NCI-H2227 (cell line): ENCODE measurements around the gene SLC25A11.

Experiments used
- DNase-seq: peaks from one replicate; lab custom pipeline; 2025; ENCODE audit not compliant: unreplicated experiment; lab: John Stamatoyannopoulos, UW

SLC25A11 gene, protein sequence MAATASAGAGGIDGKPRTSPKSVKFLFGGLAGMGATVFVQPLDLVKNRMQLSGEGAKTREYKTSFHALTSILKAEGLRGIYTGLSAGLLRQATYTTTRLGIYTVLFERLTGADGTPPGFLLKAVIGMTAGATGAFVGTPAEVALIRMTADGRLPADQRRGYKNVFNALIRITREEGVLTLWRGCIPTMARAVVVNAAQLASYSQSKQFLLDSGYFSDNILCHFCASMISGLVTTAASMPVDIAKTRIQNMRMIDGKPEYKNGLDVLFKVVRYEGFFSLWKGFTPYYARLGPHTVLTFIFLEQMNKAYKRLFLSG

DNA sequence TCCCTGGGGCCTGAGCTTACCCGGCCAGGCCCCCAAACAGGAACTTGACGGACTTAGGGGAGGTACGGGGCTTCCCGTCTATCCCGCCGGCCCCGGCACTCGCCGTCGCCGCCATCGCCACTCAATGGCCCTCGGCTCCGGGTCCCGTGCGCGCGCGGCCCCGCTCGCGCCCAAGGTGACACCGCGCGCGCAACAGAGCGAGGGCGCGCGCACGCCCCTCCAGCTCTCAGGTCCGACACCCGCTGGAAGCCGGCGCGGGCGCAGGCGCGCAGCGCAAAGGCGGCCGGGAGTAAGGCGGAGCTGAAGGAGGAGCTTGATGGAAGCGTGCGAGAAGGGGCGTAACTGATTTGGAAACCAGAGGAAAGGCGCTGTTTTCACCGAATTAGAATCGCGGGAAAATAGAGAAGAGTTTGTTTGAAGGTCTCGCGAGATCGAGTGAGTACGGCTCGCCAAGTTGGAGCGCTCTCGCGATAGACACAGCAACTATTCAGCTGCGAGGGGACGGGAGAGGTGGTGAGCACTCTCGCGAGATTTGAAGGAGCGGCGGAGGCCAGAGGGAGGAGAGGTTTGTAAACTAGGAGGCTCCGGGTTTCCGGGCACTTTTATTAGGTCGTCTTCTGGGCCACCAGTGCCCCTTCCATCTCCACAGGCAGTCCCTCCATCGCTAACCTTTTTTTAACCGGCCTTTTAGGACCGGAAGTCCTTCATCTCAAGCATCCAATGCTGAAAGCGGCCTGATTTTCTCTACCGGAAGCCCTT, at the start of gene SLC25A11, which contains the start of gene RNF167:
Gene SLC25A11, minus strand, starts transcription at position 251 of the 759 bp plus-strand sequence. Its CDS starts 136 bp downstream, at position 115.
Gene RNF167, plus strand, starts transcription at position 473 of the 759 bp plus-strand sequence. CDS start 642 bp downstream, outside the sequence.
- DNase-seq, result peak; percentile 96

DNA sequence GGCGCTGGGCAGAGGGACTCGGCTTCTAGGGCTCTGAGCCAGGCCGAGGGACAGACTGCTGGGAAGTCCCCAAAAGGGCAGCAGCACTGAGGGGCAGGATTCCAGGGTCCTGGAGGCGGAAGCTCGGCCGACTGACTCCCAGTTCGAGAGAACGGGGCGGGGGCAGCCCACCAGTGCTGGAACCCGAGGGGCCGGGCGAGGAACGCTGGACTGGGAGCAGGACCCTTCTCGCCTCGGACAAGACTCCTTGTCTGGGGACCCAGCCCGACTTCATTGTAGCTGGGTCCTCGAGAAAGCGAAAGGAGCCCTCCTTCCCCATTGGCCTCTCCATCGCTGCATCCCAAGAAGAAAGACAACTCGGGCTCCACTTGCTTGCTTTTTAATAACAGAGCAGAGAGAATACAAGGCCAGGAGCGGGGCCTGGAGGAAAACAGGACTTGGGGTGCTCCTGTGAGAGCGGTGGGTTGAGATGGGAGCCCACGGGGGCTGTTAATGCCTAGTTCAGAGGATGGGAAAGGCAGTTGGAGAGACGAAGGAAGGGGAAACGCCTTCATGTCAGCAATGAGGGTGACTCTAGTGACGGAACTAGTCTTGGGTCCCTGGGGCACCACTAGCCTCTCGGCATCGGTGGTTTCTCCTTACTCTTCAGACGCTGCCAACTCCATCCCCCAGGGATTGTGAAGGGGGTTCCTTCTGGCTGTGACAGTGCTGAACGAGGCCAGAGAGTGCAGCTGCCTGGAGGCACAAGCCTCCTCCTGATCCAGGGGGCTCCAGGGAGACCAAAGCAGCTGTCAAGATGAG, 48.1 kb upstream of the SLC25A11 start:
- no peak for DNase-seq

DNA sequence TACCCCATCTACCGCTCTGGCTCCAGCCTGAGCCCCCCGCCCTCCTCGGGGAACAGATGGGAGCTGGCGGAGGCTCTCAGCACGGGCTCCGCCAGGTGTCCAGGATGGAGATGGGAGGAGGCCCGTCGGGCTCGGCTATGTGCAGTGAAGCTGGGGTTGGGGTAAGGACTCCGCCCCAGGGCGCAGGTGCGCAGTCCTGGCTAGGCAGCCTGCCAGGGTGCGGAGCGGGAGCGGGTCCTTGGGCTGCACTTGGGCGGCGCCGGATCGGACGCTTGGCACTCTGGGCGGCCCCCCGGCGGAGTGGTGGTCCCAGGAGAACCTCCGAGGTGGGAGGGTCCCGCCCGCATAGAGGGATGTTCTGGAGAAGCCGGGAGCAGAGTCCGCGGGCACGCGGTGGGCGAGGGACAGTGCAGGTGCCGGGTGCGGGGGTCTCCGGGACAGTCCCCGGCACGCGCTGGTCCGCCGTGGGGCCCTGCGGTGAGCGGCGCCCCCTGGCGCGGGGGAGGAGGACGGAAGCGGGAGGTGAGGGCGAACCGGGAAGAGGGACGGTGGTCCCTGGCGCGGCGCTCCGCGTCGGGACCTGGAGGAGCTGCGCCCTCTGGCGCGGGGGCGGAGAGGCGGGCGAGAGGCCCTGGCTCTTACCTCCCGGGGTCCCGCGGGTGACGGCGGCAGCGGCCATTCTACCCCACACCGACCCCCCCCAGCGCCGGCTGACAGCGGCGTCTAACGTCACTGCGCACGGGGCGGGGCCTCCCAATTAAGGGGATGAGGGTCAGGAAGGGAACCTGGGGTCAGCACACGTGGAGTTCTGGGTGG, 47.3 kb upstream of the SLC25A11 start, which contains the start of gene CAMTA2:
Gene CAMTA2, minus strand, starts transcription at position 725 of the 816 bp plus-strand sequence. CDS start 1,453 bp downstream, outside the sequence.
- DNase-seq, result peak; percentile 72

DNA sequence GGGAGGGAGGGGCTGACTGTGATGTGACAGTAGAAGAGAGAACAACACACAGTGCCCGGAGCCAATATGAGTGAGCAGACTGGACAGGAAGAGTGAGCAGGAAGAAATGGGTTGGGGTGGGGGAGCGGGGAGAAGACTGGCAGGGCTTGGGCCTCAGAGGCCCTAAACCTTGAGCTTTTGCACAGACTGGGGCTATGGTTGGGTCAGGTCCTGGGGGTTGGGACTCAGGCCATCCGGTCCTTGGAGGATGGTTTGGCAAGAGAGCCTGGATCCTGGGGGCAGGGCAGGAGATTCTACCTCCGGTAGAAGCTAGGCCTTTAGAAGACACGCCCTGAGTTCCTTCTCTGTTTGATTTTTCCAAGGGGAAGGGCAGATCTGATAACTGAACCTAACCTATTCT, 46.6 kb upstream of the SLC25A11 start:
- no peak for DNase-seq

DNA sequence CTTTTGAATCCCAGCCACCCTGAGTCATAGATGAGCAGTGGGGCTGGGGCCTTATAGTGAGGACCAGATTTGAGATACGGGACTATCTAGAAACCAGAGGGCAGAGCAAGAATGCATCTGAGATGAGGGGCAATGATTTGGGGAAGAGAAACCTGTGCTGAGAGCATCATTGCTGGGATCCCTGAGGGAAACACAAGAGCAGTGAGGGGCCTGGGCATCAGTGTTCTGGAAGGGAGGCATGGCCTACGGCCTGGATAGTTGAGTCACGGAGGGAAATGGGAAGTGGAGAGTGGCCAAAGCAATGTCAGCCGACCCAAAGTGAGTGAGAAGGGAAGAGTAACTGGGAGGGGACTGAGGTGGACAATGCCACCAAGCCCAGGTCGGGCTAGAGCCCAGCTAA, 42.5 kb upstream of the SLC25A11 start:
- DNase-seq, result no peak

DNA sequence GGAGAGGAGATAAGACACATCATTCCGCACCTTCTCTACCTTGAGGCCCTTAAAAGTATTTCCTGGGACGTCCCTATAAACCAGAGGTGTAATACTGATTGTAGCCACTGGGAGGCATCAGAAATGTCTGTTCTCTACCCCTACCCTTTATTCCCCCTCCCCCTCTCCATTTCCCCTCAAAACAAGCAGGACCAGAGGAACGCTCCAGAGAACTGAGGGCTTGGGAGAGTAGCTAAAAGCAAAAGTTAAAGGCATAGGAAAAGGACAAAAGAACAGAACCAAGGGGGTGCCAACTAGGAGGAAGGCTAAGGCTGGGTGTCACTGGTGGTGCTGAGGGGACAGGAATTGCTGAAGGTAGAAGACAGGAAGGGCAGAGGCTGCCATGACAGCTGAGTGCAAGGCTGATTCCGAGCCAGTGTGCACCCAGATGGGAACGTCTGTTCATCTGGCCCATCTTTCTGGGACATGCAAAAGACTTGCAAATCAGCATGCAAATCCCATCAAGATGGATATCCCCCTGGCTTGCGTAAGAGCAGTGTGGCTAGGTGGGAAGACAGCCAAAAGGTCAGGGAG, 40.9 kb upstream of the SLC25A11 start:
- peak; percentile 59 for DNase-seq

DNA sequence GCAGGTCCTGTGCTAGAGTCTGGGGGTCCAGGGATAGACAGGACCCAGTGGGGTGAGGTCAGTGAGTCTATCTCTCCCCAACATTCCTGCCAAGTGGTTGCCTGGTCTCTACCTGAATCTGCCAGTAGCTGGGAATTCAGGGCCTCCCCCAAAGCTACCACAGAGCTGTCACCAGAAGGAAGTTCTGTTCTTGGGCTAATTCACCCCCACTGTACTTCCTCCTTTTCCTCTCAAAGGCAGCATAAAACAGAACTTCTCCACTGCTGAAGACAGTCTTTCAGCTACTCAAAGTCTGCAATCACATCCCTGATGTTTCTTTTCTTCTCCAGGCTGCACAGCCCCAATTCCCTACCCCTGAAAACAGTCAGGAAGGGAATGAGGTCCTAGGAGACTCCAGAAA, 38.9 kb upstream of the SLC25A11 start:
- DNase-seq, result no peak

DNA sequence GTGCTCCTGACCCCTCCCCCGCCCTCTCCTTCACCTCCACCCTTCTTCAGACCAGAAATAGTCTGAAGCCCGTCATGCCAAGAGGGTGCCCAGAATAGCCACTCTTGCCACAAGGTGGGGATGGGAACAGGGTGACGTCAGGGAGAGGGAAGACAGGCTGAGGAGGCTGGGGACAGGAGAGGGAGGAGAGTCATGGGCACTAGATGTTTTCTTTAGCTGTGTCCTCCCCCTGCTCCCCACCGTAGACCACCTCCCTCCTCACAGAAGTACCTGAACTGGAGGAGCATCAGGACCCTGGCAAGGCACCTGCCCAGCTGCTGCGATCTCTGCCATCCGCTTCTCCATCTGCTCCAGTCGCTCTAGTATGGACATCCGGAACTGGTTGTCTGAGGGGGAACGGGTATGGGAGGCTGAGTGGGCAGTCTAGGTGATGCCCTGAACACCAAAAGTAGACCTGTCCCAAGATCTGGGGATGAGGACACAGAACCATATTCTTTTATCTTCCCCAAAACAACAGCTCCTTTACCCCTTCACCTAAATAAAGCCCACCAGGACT, 34.3 kb upstream of the SLC25A11 start:
- DNase-seq, result no peak

DNA sequence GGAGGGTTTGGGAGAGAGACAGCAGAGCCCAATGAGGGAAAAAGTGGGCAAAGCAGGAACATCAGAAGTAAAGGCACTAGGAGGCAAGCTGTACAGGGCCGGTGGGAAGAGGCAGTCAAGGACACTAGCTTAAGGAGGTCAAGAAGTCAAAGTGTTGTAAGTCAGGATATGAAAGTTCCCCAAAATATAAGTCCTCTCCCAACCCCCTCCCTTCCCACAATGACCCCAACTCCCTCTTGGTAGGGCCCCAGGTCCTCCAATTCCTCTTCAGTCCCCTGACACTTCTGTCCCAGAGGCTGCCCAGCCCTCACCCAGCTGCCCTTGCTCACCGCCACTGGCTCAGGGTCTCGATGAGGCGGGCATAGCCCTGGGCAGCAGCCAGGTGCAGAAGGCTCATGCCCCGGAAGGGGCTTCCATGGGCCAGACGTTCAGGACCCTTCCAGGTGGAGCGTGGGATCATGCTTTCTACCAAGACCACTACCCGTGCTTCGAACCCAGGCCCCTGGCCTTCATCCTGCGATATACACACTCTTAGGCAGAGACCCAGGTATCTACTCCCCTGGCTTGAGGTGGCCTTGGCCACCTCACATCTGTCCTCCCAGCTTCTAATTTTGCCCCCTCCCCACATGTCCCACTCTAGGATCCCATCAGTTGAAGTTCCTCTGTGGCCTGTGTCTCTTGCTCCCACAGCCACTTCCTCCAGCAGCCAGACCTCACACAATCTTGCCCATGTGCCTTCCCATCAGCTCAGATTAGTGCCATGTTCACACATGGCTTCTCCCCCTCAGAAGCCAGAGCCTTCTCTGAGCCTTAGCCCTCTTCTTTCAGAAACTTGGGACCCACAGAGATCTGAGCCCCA, 33.6 kb upstream of the SLC25A11 start:
- no peak for DNase-seq

DNA sequence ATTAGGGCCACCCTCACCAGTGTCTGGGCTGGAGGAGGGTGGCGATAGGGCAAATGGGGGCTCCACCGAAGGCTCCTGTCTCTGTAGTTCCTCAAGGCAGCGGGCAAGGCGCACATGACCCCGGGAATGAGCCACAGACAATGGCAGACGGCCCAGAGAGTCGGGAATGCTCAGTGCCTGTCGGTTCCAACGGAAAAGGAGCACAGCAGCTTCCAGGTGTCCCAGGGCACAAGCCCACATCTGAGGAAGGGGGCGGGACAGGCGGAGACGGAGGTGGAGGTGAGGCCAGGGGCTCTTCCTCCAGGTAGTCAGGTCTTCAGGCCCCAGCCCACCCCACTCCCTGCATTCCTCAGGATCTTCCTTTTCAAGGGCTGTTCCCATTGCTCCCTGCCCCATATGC, 32.9 kb upstream of the SLC25A11 start:
- DNase-seq, result no peak

DNA sequence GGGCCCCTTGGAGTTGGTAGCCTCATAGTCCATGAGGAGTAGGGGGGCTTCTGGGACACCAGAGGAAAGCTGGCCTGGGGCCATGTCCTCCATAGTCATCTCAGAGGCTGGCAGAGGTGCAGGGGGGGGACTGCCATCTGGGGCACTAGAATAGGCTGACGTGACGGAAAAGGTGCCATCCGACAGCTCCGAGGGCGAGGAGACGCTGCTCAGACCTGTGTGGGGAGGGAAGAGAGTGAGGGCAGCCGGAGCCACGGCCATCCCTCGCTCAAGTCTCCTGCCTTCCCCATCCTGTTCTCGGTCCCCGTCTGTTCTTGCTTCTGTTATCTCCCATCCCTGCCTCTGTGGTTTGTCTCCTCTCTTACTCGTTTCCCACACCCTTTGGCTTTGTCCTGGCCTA, 32.5 kb upstream of the SLC25A11 start:
- no peak for DNase-seq

DNA sequence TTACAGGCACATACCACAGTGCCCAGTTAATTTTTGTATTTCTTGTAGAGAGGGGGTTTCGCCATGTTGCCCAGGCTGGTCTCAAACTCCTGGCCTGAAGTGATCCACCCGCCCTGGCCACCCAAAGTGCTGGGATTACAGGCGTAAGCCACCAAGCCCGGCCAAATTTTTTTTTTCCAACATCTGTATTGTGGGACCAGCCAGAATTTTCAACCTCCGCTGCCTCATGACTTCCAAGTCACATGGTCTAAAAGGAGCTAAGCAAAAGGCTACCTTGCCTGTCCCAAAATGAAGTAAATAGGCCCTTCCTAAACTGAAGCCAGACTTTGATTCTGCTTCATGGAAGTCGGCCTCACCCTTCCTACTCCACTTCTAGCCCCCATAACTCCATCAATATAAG, 32.0 kb upstream of the SLC25A11 start:
- no peak for DNase-seq

DNA sequence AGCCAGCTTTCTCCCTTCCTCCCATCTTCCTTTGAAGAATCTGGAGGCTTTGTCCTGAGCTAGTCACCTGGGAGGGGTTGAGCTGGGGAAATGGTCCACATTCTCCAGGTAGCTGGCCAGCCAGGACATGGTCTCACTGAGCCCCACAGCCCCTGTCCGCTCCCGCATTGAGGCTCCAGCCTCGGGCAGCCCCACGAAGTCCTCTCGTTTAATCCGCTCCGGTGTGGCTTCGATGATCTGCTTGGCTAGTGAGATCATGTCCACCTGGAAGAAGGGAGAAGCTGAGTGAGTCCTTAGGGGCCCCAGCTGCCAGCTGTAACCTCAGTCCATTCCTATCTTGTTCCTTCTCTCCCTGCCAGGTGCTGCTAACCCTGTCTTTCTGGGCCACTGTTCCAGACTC, 30.4 kb upstream of the SLC25A11 start:
- no peak for DNase-seq

DNA sequence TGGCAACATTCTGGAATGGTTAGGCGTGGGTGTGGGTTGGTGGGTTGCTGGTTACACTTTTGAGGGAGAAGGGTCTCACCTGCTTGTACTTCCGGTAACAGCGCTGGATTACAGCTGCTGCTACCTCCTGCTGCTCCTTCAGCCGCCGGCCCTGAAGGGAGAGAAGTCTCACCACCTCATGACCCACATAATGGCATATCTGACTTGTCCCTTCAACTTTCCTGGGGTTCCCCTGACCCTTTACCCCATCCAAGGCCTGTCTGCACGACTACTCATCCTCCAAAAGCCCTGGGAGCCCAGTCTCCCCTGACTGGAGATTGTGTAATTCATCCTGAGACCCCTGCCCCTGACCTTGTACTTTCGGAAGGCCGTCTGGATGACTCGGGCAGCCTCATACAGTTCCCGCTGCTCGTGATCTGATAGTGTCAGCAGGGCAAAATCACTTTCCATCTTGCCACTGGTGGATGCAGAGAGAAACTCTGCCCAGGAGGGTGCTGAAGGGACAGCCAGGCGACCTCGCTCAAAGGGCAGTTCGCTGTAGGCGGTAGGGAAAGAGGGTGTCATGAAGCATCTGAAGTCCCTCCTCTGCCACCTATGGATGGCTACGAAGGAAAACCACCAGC, 29.8 kb upstream of the SLC25A11 start:
- DNase-seq, result no peak

DNA sequence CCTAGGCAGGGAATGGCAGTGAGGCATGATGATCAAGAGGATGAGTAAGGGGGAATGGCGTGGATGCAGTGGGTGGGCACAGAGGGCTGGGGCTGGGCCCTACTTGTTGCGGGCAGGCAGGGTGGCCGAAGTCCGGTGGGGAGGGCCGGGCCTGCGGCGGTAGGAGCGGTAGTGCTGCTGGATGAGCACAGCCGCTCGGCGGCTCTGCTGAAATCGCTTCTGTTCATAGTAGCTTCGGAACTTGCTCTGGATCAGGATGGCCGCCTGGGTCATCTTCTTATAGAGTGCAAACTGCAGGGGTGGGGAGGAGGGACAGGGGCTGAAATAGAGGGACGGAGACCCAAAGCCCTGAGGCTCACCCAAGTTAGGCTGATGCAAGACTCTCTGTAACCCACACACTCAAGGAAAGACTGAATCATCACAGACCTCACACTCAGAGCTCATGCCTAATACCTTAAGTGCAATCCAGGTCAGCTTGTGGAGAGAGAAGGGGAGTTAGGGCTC, 29.3 kb upstream of the SLC25A11 start:
- DNase-seq, result no peak

DNA sequence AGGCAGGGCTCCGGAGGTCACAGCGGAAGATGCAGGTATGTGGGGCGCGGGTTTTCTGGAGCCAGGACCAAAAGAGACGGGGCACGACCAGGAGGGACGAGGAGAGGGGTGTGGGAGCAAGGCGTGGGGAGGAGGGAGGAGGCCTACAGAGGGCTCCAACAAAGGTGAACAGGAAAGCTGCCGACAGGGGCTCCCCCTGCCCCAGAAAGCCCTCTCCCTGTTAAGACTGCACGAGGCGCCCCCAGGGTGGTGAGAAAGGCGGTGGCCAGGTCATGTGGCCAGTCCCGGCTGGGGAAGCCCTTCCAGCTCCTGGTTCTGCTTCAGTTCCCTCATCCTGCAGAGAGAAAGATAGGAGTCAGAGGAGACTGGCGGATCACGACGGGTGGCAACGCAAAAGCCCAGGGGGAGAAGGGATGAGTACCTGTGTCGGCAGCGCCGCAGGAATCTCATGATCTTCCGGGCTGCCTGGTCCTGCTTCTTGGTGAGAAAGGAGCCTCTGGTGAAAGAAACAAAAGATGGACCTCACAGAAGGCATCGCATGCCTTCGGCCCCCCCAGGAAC, 28.7 kb upstream of the SLC25A11 start:
- peak; percentile 38 for DNase-seq

DNA sequence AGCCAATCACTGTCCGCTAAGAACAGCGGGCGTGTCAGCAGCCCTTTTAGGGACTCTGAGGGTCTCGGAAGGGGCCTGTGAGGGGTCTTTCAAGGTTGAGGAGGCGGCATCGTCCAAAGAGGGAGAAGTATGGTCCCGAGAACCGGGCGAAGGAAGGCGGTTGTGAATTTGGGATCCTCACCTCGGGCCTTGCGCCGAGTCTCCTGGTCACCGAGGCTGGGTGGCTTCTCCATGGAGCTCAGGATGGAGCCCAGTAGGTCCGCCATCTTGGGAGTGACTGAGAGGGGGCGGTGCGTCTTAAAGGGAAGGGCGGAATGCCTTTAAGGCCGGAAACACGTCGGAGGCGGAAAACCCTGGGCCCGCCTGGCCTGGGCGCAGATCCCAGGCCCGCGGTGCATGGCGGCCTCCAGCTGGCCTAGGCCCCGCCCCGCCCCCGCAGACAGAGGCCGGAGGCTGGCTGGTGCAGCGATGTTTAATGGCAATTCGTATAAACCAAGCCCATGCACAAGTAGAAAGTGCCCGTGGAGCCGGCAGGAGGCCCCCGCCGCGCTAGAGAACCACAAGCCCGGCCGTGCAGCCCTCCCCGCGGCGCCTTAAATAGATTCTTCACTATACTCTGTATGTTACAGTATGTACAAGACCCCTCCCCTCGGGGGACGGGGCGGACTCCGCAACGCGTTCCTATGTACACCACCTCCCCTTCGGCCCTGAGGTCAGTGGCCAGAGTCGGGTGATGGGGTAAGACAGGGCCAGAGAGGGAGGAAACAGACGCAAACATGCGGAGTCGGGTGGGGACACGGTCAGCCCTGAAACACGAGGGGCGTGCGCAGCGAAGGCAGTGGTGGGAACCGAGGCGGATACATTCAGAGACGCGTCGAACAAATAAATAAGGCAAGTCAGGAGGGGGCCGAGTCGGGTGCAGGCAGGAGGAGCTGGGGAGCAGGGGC, 28.0 kb upstream of the SLC25A11 start, which contains the start of gene SPAG7:
Gene SPAG7, minus strand, starts transcription at position 279 of the 947 bp plus-strand sequence. Its CDS starts 13 bp downstream, at position 266.
- peak; percentile 92 for DNase-seq
